Smooth muscle cell (in vitro differentiated cells): ENCODE data around the gene TRIML1. TPM values are rescaled to one million over a fixed set of nuclear protein-coding genes. Genes with fewer than 3 reads are reported as not detected.

Source experiments
- DNase-seq: peaks from one replicate; lab custom pipeline; 2025; ENCODE audit not compliant: unreplicated experiment; lab: John Stamatoyannopoulos, UW
- H2AFZ ChIP-seq: fragments of 200-600 bp; sonication (generic); 2 replicates; pipeline ENCODE4 v1.6.0; 2016; ENCODE audit warnings: antibody characterized with exemption, low read depth, mild to moderate bottlenecking
- H3F3A ChIP-seq: fragments of 200-600 bp; sonication (generic); 2 replicates; pipeline ENCODE4 v1.6.0; 2017; ENCODE audit warnings: antibody characterized with exemption, low read depth
- H3K27ac ChIP-seq: fragments of 200-600 bp; sonication (generic); 2 replicates; pipeline ENCODE4 v1.5.1; 2016; ENCODE audit warnings: low read depth, mild to moderate bottlenecking
- H3K27me3 ChIP-seq: fragments of 200-600 bp; sonication (generic); 2 replicates; pipeline ENCODE4 v1.6.1; 2016; ENCODE audit warnings: low read depth, mild to moderate bottlenecking
- H3K36me3 ChIP-seq: fragments of 200-600 bp; sonication (generic); 2 replicates; pipeline ENCODE4 v1.5.1; 2016; ENCODE audit warnings: low read depth
- H3K4me1 ChIP-seq: fragments of 200-600 bp; sonication (generic); 2 replicates; pipeline ENCODE4 v1.5.1; 2016; ENCODE audit warnings: low read depth
- H3K4me2 ChIP-seq: fragments of 200-600 bp; sonication (generic); 2 replicates; pipeline ENCODE4 v1.6.0; 2016; ENCODE audit warnings: mild to moderate bottlenecking
- H3K4me3 ChIP-seq: fragments of 200-600 bp; sonication (generic); 2 replicates; pipeline ENCODE4 v1.5.1; 2016; ENCODE audit warnings: mild to moderate bottlenecking
- H3K79me2 ChIP-seq: fragments of 200-600 bp; sonication (generic); 2 replicates; pipeline ENCODE4 v1.6.0; 2016; ENCODE audit warnings: low read depth, mild to moderate bottlenecking
- H3K9ac ChIP-seq: fragments of 200-600 bp; sonication (generic); 2 replicates; pipeline ENCODE4 v1.6.0; 2016; ENCODE audit warnings: low read depth
- H3K9me3 ChIP-seq: fragments of 200-600 bp; sonication (generic); replicated peaks from 2 replicates; pipeline ENCODE4 v1.5.1; 2016; ENCODE audit warnings: low read depth
- H4K20me1 ChIP-seq: fragments of 200-600 bp; sonication (generic); 2 replicates; pipeline ENCODE4 v1.6.0; 2016; ENCODE audit warnings: low read depth
- CTCF ChIP-seq: fragments of 200-600 bp; sonication (generic); IDR thresholded peaks from 2 replicates; pipeline ENCODE4 v1.5.1; 2017; ENCODE audit warnings: borderline replicate concordance, mild to moderate bottlenecking, antibody characterized with exemption; ENCODE audit not compliant: insufficient read depth, poor library complexity, severe bottlenecking
- WGBS: methylation state at CpG from one replicate; pipeline ENCODE4 v1.1.7; 2016; ENCODE audit warnings: low lambda C conversion rate; 5-methylcytosine and 5-hydroxymethylcytosine counted together
- polyA plus RNA-seq: library from polyadenylated mRNA; unstranded; fragments of >200 nt; fragmentation: Nextera tagmentation; extraction: Ambion mirVana; gene quantifications from 2 replicates; pipeline ENCODE4 v1.2.1, GENCODE V29; 2016
- total RNA-seq: library from RNA; depleted of rRNA; stranded (reverse); fragments of >200 nt; gene quantifications from 2 replicates; pipeline ENCODE4 v1.2.3, GENCODE V29; 2014

The TRIML1 gene
- total and polyA plus RNA-seq, 2 experiments from 2014 or later = not detected

- Histone ChIP-seq H3K36me3 (no peaks in the 10 kb centered on the region), H3F3A (no peaks in the 10 kb centered on the region), H3K9me3 (no peaks in the 10 kb centered on the region), H3K79me2 (no peaks in the 10 kb centered on the region), H2AFZ (no peak overlapping the region), H3K27me3 (no peaks in the 10 kb centered on the region), H3K27ac (no peak overlapping the region), H3K9ac (no peak overlapping the region), H3K4me3 (no peak overlapping the region), H3K4me1 (no peaks in the 10 kb centered on the region), H3K4me2 (no peak overlapping the region), H4K20me1 (no peaks in the 10 kb centered on the region)
- no peak for DNase-seq
- TF ChIP-seq CTCF = no peak
- 92% methylated on average over 4 of the region's 4 CpGs for WGBS
Observed at GRCh38 chr4:188130355-188130754, 8.9 kb upstream of the TRIML1 start.

GRCh38 chr4:188132232-188132631 lies 7.0 kb upstream of the TRIML1 start:
- H3K27ac ChIP-seq = no peak overlapping the region
- H3K9ac ChIP-seq = no peak overlapping the region
- H3K36me3 ChIP-seq = no peaks in the 10 kb centered on the region
- H3K4me1 ChIP-seq = no peaks in the 10 kb centered on the region
- no peak overlapping the region for H3K4me2 ChIP-seq
- no peaks in the 10 kb centered on the region for H3K9me3 ChIP-seq
- no peak for TF ChIP-seq CTCF
- H3F3A ChIP-seq = no peaks in the 10 kb centered on the region
- H3K4me3 ChIP-seq = no peak overlapping the region
- WGBS = 95% methylated on average over 5 of the region's 5 CpGs
- H3K79me2 ChIP-seq = no peaks in the 10 kb centered on the region
- no peaks in the 10 kb centered on the region for H3K27me3 ChIP-seq
- no peaks in the 10 kb centered on the region for H4K20me1 ChIP-seq
- DNase-seq = no peak
- H2AFZ ChIP-seq = no peak overlapping the region

- Histone ChIP-seq H3K27ac (no peak overlapping the region), H3K4me2 (no peak overlapping the region), H3K9me3 (no peaks in the 10 kb centered on the region), H3K4me1 (no peaks in the 10 kb centered on the region), H2AFZ (no peak overlapping the region), H3K9ac (no peak overlapping the region), H3K27me3 (no peaks in the 10 kb centered on the region), H3K79me2 (no peaks in the 10 kb centered on the region), H3F3A (no peaks in the 10 kb centered on the region), H3K36me3 (no peaks in the 10 kb centered on the region), H4K20me1 (no peaks in the 10 kb centered on the region), H3K4me3 (no peak overlapping the region)
- no peak for TF ChIP-seq CTCF
- 92% methylated on average over 10 of the region's 10 CpGs for WGBS
- DNase-seq = no peak
Observed at GRCh38 chr4:188138227-188138626, 1.0 kb upstream of the TRIML1 start.

GRCh38 chr4:188139671-188140070 lies 430 bp downstream of the TRIML1 start:
- no peak overlapping the region for H3K27ac ChIP-seq
- no peaks in the 10 kb centered on the region for H3F3A ChIP-seq
- H2AFZ ChIP-seq = no peak overlapping the region
- H3K4me1 ChIP-seq = no peaks in the 10 kb centered on the region
- H3K36me3 ChIP-seq = no peaks in the 10 kb centered on the region
- TF ChIP-seq CTCF = no peak
- H3K9me3 ChIP-seq = no peaks in the 10 kb centered on the region
- H3K27me3 ChIP-seq = no peaks in the 10 kb centered on the region
- H3K9ac ChIP-seq = no peak overlapping the region
- no peak for DNase-seq
- no peaks in the 10 kb centered on the region for H4K20me1 ChIP-seq
- H3K4me3 ChIP-seq = no peak overlapping the region
- H3K4me2 ChIP-seq = no peak overlapping the region
- no peaks in the 10 kb centered on the region for H3K79me2 ChIP-seq
- WGBS = 83% methylated on average over 19 of the region's 19 CpGs
